HG03520 (cell line): ENCODE measurements around the gene TSNAXIP1.
A peak's percentile ranks its signal among the peaks of the same experiment; 100 is the strongest.
"Not testable (repeated sequence)": the region's sequence is repeated elsewhere in the genome, so short reads cannot be mapped to it uniquely, and the experiment has no call there.

Experiments used
- ATAC-seq: cut with Tn5 transposase; IDR thresholded peaks from one replicate; pipeline ENCODE4 v1.9.1; 2021; ENCODE audit warnings: mild to moderate bottlenecking, moderate library complexity; ENCODE audit not compliant: unreplicated experiment

Gene TSNAXIP1

GRCh38 chr16:67833415-67834241 lies 26.9 kb downstream of the TSNAXIP1 start:
- ATAC-seq = peak; percentile 79

DNA sequence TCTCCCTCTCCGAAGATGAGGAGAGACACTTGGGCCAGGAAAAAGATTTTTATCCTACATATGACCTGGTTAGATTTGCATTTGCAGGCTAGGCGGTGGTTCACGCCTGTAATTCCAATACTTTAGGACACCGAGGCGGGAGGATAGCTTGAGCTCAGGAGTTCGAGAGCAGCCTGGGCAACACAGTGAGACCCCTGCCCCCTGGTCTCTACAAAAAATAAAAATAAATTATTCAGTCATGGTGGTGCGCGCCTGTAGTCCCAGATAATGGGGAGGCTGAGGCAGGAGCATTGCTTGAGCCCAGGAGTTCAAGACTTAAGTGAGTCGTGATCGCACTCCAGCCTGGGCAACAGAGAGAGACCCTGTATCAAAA lies 27.5 kb downstream of the TSNAXIP1 start:
- no peak for ATAC-seq

DNA sequence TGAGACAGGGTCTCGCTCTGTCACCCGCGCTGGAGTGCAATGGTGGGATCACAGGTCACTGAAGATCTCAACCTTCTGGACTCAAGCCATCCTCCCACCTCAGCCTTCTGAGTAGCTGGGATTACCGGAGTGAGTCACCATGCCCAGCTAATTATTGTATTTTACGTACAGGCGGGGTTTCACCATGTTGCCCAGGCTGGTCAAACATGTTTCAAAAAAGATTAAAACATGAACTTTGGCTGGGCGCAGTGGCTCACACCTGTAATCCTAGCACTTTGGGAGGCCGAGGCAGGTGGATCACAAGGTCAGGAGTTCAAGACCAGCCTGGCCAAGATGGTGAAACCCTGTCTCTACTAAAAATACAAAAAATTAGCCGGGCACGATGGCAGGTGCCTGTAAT lies 30.5 kb downstream of the TSNAXIP1 start:
- ATAC-seq = not testable (repeated sequence)

- ATAC-seq = no peak
Measured at GRCh38 chr16:67837811-67838210, 31.1 kb downstream of the TSNAXIP1 start.

DNA sequence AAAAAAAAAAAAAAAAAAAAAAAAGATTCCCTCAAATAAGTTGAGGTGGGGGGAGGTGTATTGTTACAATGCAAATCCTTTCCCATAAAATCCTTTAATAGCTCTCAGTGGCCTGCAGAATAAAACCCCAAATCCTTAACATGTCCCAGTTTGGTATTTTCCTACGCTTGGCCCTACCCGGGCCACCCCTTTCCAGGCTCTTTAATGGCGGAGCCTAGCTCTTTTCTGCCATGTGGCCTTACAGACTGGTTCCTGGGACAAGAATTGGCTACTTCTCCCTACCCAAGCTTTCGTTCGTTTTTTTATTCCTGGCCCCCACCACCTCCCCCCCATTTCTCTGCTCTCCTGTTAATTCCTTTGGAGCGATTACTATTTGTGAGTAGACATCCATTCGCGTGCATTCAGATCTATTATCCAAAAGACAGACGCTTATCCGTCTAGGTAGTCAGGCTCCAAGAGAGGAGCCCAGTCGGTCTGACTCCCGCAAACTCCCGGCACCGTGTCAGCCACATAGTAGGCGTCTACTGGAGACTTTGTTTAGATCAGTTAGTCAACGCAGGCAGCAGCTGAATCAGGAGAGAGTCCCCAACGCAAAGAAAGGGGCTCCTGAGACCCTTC lies 34.6 kb downstream of the TSNAXIP1 start:
- ATAC-seq = no peak

- ATAC-seq = peak; percentile 40
Measured at GRCh38 chr16:67841816-67842508, 35.3 kb downstream of the TSNAXIP1 start, which contains the start of gene THAP11. TSS of gene THAP11 (plus strand) at chr16:67842320. CDS start at chr16:67842555, 235 bp downstream.

DNA sequence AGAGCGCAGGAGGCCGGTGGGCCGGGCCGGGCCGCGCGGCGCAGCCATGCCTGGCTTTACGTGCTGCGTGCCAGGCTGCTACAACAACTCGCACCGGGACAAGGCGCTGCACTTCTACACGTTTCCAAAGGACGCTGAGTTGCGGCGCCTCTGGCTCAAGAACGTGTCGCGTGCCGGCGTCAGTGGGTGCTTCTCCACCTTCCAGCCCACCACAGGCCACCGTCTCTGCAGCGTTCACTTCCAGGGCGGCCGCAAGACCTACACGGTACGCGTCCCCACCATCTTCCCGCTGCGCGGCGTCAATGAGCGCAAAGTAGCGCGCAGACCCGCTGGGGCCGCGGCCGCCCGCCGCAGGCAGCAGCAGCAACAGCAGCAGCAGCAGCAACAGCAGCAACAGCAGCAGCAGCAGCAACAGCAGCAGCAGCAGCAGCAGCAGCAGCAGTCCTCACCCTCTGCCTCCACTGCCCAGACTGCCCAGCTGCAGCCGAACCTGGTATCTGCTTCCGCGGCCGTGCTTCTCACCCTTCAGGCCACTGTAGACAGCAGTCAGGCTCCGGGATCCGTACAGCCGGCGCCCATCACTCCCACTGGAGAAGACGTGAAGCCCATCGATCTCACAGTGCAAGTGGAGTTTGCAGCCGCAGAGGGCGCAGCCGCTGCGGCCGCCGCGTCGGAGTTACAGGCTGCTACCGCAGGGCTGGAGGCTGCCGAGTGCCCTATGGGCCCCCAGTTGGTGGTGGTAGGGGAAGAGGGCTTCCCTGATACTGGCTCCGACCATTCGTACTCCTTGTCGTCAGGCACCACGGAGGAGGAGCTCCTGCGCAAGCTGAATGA lies 36.0 kb downstream of the TSNAXIP1 start:
- peak; percentile 5 for ATAC-seq

DNA sequence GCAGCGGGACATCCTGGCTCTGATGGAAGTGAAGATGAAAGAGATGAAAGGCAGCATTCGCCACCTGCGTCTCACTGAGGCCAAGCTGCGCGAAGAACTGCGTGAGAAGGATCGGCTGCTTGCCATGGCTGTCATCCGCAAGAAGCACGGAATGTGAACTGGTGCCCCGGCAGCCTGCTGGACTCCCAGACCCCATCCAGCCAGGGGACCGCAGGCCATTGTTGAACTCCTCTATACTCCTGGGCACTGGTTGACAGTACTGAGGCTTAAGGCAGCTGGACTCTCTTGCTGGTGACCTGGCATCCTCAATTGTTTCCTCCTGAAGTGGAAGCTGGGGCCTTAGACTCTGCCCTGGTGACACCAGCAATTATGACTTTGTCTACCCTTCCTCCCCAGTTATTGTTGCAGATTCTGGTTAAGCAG lies 36.7 kb downstream of the TSNAXIP1 start:
- ATAC-seq = no peak

GRCh38 chr16:67844497-67844896 lies 37.8 kb downstream of the TSNAXIP1 start:
- ATAC-seq = no peak

- no peak for ATAC-seq
Measured at GRCh38 chr16:67845291-67846062, 38.8 kb downstream of the TSNAXIP1 start.

GRCh38 chr16:67846063-67846319 lies 39.3 kb downstream of the TSNAXIP1 start:
- ATAC-seq = no peak

DNA sequence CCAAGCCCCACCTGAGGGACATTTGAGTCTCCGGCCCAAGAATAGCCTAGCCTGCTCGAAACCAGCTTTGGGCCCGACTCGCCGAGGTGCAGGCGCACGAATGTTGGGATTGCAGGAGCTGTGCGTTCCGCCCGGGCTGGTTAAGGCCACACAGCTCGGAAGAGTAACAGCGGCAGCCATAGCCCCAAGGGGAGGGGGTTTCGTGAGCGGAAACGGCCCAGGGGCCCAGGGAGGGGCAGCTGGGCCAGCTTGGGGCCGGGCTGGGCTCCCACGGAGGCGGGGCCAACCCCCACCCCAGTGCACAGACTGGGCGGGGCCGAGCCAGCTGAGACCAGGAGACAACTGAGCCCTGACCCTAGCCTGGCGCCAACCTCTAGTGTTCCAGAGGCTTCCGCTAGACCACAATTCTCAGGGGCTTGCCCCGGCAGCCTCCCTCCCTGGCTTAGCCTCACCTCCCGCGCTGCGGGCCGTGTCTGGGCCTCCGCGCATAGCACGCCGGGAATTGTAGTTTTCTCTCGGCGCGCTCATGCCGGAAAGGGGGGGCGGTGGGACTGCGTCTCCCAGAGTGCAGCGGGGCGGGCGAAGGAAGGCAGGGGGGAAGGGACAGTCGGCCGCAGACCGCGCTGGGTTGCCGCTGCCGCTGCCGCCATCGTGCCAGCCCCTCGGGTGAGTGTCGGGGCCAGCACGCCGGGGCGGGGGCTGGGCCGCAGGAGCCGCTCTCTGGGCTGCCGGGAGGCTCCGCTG lies 39.8 kb downstream of the TSNAXIP1 start, which contains the start of gene NUTF2:
Gene NUTF2, plus strand, starts transcription at position 614 of the 744 bp plus-strand sequence. CDS start 18,198 bp downstream, outside the sequence.
- ATAC-seq = peak; percentile 49

GRCh38 chr16:67847064-67847861 lies 40.6 kb downstream of the TSNAXIP1 start, which contains the start of gene CENPT:
TSS of gene CENPT (minus strand) at chr16:67847693. CDS start at chr16:67833859, 13,834 bp downstream.
- ATAC-seq = peak; percentile 40

GRCh38 chr16:67848118-67848517 lies 41.4 kb downstream of the TSNAXIP1 start:
- ATAC-seq = no peak

GRCh38 chr16:67853670-67854069 lies 47.0 kb downstream of the TSNAXIP1 start:
- ATAC-seq = no peak

- ATAC-seq = no peak
Measured at GRCh38 chr16:67855789-67856188, 49.1 kb downstream of the TSNAXIP1 start.

- no peak for ATAC-seq
Measured at GRCh38 chr16:67856927-67857546, 50.3 kb downstream of the TSNAXIP1 start.
